Astrocyte (in vitro differentiated cells and primary cell): ENCODE results near the gene DAPK3.

Experiments
- EZH2 ChIP-seq: IDR thresholded peaks from 2 replicates; pipeline ENCODE4 v1.6.1; 2012; ENCODE audit warnings: mild to moderate bottlenecking, low read length, inconsistent platforms; ENCODE audit not compliant: insufficient read depth
- TF ChIP-seq, protein P1 (sequence below): IDR thresholded peaks from 2 replicates; pipeline ENCODE4 v1.5.1; 2011; ENCODE audit warnings: low read depth, mild to moderate bottlenecking, inconsistent platforms, low read length, moderate library complexity; ENCODE audit not compliant: insufficient read depth

DNA sequence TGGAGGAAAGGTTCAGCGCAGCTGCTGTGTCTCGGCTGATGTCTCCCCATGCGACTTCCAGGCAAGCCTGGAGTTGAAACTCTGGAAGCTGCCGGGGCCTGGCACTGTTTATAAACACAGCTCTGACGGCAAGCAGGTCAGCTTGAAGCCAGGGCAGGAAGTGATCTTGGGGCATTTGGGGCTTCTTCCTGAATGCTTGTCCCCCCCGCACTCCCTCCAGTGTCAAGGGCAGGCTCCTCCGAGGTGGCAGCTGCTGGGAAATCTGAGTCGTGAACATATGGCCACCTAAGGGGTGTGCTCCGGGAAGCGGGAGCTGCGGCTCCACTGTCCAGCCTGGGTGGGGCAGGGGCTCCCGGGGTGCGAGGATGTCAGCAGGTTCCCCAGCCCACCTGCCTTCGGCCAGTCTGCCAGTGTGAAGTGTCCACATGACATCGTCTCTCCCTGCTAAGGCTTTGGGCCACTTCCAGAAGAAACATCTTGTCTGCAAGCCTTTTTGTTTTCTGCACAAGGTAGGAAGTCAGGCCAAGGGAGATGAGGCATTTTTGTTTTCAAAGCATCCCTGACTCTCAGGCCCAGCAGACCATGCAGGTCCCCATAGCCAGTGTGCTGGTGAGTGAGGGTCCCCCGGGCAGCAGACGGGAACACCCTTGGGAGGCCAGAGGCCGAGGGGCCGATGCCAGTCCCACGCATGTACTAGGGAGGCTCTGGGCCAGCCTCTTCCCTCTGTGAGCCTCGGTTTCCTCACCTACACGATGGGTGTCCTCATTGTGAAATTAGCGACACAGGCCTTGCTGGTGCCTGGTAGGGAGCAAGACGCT, 39.3 kb upstream of the DAPK3 start:
- TF ChIP-seq, protein P1, sequence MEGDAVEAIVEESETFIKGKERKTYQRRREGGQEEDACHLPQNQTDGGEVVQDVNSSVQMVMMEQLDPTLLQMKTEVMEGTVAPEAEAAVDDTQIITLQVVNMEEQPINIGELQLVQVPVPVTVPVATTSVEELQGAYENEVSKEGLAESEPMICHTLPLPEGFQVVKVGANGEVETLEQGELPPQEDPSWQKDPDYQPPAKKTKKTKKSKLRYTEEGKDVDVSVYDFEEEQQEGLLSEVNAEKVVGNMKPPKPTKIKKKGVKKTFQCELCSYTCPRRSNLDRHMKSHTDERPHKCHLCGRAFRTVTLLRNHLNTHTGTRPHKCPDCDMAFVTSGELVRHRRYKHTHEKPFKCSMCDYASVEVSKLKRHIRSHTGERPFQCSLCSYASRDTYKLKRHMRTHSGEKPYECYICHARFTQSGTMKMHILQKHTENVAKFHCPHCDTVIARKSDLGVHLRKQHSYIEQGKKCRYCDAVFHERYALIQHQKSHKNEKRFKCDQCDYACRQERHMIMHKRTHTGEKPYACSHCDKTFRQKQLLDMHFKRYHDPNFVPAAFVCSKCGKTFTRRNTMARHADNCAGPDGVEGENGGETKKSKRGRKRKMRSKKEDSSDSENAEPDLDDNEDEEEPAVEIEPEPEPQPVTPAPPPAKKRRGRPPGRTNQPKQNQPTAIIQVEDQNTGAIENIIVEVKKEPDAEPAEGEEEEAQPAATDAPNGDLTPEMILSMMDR, result no peak
- TF ChIP-seq EZH2, result no peak
